GM06990 (cell line): ENCODE measurements around the gene KLRC1.

Experiments used
- DNase-seq: peaks from one replicate; pipeline ENCODE4 v3.0.0-alpha.2; 2011; ENCODE audit not compliant: insufficient read length; ENCODE audit errors: extremely low read depth
- H3K27me3 ChIP-seq: replicated peaks from 2 replicates; pipeline ENCODE4 v1.6.0; 2011; ENCODE audit warnings: low read length; ENCODE audit not compliant: control insufficient read depth, insufficient read depth
- H3K36me3 ChIP-seq: 2 replicates; pipeline ENCODE4 v1.5.1; 2011; ENCODE audit warnings: low read length; ENCODE audit not compliant: control insufficient read depth, insufficient read depth
- H3K4me3 ChIP-seq: replicated peaks from 2 replicates; pipeline ENCODE4 v1.5.1; 2011; ENCODE audit warnings: low read depth, mild to moderate bottlenecking, control low read depth, low read length
- TF ChIP-seq, protein P1 (sequence below): IDR thresholded peaks from 2 replicates; pipeline ENCODE4 v1.5.1; 2011; ENCODE audit warnings: low read length, control low read depth, mild to moderate bottlenecking, inconsistent platforms; ENCODE audit not compliant: insufficient read depth, poor library complexity, severe bottlenecking

KLRC1 gene

DNA sequence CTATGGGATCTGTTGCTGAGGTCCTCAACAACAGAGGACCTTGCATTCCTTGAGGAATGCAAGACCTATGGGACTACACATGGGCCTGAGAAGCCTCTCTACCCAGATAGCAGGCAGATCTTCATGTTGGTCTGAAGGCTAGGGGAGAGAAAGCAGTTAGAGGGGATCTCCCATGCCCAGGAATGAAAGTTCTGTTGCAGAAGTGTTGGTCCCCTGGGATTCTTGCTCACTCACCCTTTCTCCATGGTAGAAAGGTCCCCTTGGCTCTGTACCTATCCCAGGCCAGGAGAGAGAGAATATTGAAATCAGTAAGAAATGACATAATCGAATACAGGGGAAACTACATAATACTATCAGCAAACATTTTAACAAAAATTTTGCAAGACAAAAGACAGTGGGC lies 16.5 kb upstream of the KLRC1 start:
- TF ChIP-seq, protein P1, sequence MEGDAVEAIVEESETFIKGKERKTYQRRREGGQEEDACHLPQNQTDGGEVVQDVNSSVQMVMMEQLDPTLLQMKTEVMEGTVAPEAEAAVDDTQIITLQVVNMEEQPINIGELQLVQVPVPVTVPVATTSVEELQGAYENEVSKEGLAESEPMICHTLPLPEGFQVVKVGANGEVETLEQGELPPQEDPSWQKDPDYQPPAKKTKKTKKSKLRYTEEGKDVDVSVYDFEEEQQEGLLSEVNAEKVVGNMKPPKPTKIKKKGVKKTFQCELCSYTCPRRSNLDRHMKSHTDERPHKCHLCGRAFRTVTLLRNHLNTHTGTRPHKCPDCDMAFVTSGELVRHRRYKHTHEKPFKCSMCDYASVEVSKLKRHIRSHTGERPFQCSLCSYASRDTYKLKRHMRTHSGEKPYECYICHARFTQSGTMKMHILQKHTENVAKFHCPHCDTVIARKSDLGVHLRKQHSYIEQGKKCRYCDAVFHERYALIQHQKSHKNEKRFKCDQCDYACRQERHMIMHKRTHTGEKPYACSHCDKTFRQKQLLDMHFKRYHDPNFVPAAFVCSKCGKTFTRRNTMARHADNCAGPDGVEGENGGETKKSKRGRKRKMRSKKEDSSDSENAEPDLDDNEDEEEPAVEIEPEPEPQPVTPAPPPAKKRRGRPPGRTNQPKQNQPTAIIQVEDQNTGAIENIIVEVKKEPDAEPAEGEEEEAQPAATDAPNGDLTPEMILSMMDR: no peak
- Histone ChIP-seq H3K4me3 (no peak overlapping the region), H3K36me3 (no peaks in the 10 kb centered on the region), H3K27me3 (no peaks in the 10 kb centered on the region)
- DNase-seq: no peak

DNA sequence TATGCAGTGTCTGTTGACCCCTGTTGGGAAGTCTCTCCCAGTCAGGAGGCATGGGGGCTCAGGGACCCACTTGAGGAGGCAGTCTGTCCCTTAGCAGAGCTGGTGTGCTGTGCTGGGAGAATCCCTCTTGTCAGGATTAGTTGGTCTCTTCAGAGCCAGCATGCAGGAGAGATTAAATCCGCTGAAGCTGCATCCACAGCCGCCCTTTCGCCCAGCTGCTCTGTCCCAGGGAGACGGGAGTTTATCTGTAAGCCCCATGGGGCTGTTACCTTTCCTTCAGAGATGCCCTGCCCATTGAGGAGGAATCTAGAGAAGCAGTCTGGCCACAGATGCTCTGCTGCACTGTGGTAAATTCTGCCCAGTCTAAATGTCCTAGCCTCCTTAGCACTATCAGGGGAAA lies 13.1 kb upstream of the KLRC1 start:
- Histone ChIP-seq H3K36me3 (no peaks in the 10 kb centered on the region), H3K27me3 (no peaks in the 10 kb centered on the region), H3K4me3 (no peak overlapping the region)
- TF ChIP-seq, protein P1: no peak
- DNase-seq: no peak

DNA sequence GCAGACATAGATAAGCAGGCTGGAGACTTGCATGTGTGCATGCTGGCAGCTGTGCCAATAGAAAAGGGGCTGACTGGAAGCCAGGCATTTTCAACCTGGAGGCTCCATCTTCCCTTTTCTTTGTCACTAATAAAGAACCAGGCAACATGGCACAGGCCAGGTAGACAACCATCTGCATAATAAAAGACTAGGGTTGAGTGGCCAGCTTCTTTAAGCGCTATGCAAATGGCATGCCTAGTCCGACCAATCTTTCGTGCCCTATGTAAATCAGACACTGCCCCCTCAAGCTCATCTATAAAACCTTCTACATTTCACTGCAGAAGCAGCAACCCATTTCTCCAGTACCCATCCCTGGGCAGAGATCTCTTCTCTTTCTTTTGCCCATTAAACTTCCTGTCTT lies 4.6 kb upstream of the KLRC1 start:
- DNase-seq: no peak
- no peaks in the 10 kb centered on the region for H3K27me3 ChIP-seq
- no peak overlapping the region for H3K4me3 ChIP-seq
- TF ChIP-seq, protein P1: no peak
- H3K36me3 ChIP-seq: no peaks in the 10 kb centered on the region

DNA sequence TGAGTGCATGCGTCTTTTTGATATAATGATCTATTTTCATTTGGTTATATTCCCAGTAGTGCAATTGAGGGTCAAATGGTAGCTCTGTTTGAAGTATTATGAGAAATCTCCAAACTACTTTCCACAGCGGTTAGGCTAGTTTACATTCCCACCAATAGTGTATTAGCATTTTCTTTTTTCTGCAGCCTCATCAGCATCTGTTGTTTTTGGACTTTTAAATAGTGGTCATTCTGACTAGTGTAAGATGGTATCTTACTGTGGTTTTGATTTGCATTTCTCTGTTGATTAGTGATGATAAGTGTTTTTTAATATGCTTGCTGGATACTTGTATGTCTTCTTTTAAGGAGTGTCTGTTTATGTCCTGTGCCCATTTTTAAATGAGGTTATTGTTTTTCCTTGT lies 3.7 kb upstream of the KLRC1 start:
- Histone ChIP-seq H3K36me3 (no peaks in the 10 kb centered on the region), H3K4me3 (no peak overlapping the region), H3K27me3 (no peaks in the 10 kb centered on the region)
- DNase-seq: no peak
- TF ChIP-seq, protein P1: no peak

DNA sequence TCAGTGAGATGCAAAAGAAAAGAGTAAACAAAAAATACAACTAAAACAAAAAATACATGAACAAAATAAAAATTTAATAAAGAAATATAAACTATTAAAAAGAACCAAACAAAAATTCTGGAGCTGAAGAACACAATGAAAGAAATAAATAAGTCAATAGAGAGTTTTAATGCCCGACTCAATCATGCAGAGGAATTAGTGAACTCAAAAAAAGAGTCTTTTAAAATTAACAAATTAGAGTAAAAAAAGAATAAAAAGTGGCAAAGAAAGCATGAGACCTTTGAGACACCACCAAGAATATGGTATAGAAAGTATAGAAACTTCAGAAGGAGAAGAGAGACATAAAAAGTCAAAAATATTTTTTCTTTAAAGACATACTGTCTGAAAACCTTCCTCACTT lies 2.6 kb upstream of the KLRC1 start:
- no peak overlapping the region for H3K4me3 ChIP-seq
- no peak for DNase-seq
- H3K27me3 ChIP-seq: no peaks in the 10 kb centered on the region

DNA sequence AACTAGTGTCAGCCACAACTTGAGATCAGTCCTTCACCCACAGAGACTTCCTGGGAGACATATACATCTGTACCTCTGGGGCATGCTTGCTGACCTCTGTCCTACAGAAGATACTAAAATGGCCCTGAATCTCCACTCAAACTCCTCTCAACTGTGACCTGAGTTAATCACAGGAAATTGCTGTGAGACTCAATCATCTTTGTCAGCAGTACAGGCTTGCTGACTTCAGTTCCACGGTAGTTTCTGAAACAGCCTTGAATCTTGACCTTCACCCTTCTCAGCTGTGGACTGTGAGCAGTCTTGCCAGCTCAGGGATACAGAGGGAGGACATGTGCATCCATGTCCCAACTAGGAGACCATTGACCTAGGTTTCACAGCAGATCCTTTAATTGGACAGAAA lies 1.4 kb upstream of the KLRC1 start:
- Histone ChIP-seq H3K36me3 (no peaks in the 10 kb centered on the region), H3K4me3 (no peak overlapping the region), H3K27me3 (no peaks in the 10 kb centered on the region)
- TF ChIP-seq, protein P1: no peak
- no peak for DNase-seq

More for the DNA sequence above, 2.6 kb upstream of the KLRC1 start:
- TF ChIP-seq, protein P1: no peak
- no peaks in the 10 kb centered on the region for H3K36me3 ChIP-seq
